HG03558 (cell line): ENCODE data around the gene RASGRP3.
"Not testable (repeated sequence)": the region's sequence is repeated elsewhere in the genome, so short reads cannot be mapped to it uniquely, and the experiment has no call there.

Experiments
- ATAC-seq: cut with Tn5 transposase; IDR thresholded peaks from one replicate; pipeline ENCODE4 v1.9.1; 2021; ENCODE audit warnings: moderate number of reproducible peaks; ENCODE audit not compliant: unreplicated experiment; ENCODE audit errors: extremely low read depth

Gene RASGRP3

GRCh38 chr2:33476131-33476792 is at the start of gene RASGRP3:
Gene RASGRP3, plus strand, starts transcription at chr2:33476649. Its CDS starts 38,488 bp downstream, at chr2:33515137.
- peak; percentile 29 for ATAC-seq

- ATAC-seq: no peak
Observed at GRCh38 chr2:33426666-33427231, 49.7 kb upstream of the RASGRP3 start.

GRCh38 chr2:33430077-33430476 is 46.4 kb upstream of the RASGRP3 start:
- ATAC-seq: no peak

GRCh38 chr2:33430856-33431255 is 45.6 kb upstream of the RASGRP3 start:
- ATAC-seq: no peak

- no peak for ATAC-seq
Observed at GRCh38 chr2:33432871-33433270, 43.6 kb upstream of the RASGRP3 start.

GRCh38 chr2:33433279-33434235 is 42.9 kb upstream of the RASGRP3 start:
- ATAC-seq: no peak

GRCh38 chr2:33435518-33435917 is 40.9 kb upstream of the RASGRP3 start:
- no peak for ATAC-seq

- no peak for ATAC-seq
Observed at GRCh38 chr2:33436083-33436482, 40.4 kb upstream of the RASGRP3 start.

- no peak for ATAC-seq
Observed at GRCh38 chr2:33437297-33437696, 39.2 kb upstream of the RASGRP3 start.

- no peak for ATAC-seq
Observed at GRCh38 chr2:33437815-33438214, 38.6 kb upstream of the RASGRP3 start.

- no peak for ATAC-seq
Observed at GRCh38 chr2:33441235-33441810, 35.1 kb upstream of the RASGRP3 start.

GRCh38 chr2:33442052-33442451 is 34.4 kb upstream of the RASGRP3 start:
- ATAC-seq: not testable (repeated sequence)

- ATAC-seq: no peak
Observed at GRCh38 chr2:33442528-33443079, 33.8 kb upstream of the RASGRP3 start.

- ATAC-seq: no peak
Observed at GRCh38 chr2:33443274-33443829, 33.1 kb upstream of the RASGRP3 start.

GRCh38 chr2:33444967-33445366 is 31.5 kb upstream of the RASGRP3 start:
- ATAC-seq: no peak

- no peak for ATAC-seq
Observed at GRCh38 chr2:33448220-33448899, 28.1 kb upstream of the RASGRP3 start.

- ATAC-seq: no peak
Observed at GRCh38 chr2:33451214-33451613, 25.2 kb upstream of the RASGRP3 start.

GRCh38 chr2:33451825-33452224 is 24.6 kb upstream of the RASGRP3 start:
- ATAC-seq: no peak

- ATAC-seq: no peak
Observed at GRCh38 chr2:33452545-33452944, 23.9 kb upstream of the RASGRP3 start.
